ENCODE measurements around the gene NUB1. TPM values are rescaled to one million over a fixed set of nuclear protein-coding genes. Genes with fewer than 3 reads are reported as not detected.

The NUB1 gene
- total RNA-seq, 1 donor from 2014 or later, result 41.6 TPM

- Histone ChIP-seq H3K79me2 (ENCODE audit: insufficient read depth, low read length) (no peaks in the 10 kb centered on the region), H3K4me1 (ENCODE audit: insufficient read depth, low read length) (peaks cover 3% of the 10 kb centered on the region), H3K9ac (ENCODE audit: low read length) (no peak overlapping the region), H3K36me3 (ENCODE audit: insufficient read depth, low read length) (no peaks in the 10 kb centered on the region), H3K27me3 (ENCODE audit: insufficient read depth, low read length) (peaks cover 21% of the 10 kb centered on the region), H3K4me2 (ENCODE audit: low read length) (no peak overlapping the region), H3K9me3 (ENCODE audit: insufficient read depth, low read depth, low read length) (no peaks in the 10 kb centered on the region), H3K4me3 (ENCODE audit: insufficient read depth, low read depth, low read length) (no peak overlapping the region), H2AFZ (ENCODE audit: low read depth, low read length) (no peak overlapping the region), H4K20me1 (ENCODE audit: insufficient read depth, low read length) (no peaks in the 10 kb centered on the region), H3K27ac (ENCODE audit: low read depth, low read length) (no peak overlapping the region)
- Mint-ChIP-seq H3K9me3 (ENCODE audit: unreplicated experiment) (no peaks in the 10 kb centered on the region), H3K36me3 (ENCODE audit: low read depth, unreplicated experiment) (peaks cover 26% of the 10 kb centered on the region), H3K27ac (ENCODE audit: unreplicated experiment) (no peak overlapping the region), H3K4me1 (ENCODE audit: low read depth, unreplicated experiment) (no peaks in the 10 kb centered on the region), H3K27me3 (ENCODE audit: low read depth, unreplicated experiment) (peaks cover 31% of the 10 kb centered on the region), H3K4me3 (ENCODE audit: unreplicated experiment) (no peak overlapping the region)
- FAIRE-seq, result no peak
- no peak for TF ChIP-seq EZH2 (IDR thresholded peaks at IDR 0.05; ENCODE audit: insufficient read depth, low read length)
- TF ChIP-seq, protein P1, sequence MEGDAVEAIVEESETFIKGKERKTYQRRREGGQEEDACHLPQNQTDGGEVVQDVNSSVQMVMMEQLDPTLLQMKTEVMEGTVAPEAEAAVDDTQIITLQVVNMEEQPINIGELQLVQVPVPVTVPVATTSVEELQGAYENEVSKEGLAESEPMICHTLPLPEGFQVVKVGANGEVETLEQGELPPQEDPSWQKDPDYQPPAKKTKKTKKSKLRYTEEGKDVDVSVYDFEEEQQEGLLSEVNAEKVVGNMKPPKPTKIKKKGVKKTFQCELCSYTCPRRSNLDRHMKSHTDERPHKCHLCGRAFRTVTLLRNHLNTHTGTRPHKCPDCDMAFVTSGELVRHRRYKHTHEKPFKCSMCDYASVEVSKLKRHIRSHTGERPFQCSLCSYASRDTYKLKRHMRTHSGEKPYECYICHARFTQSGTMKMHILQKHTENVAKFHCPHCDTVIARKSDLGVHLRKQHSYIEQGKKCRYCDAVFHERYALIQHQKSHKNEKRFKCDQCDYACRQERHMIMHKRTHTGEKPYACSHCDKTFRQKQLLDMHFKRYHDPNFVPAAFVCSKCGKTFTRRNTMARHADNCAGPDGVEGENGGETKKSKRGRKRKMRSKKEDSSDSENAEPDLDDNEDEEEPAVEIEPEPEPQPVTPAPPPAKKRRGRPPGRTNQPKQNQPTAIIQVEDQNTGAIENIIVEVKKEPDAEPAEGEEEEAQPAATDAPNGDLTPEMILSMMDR (IDR thresholded peaks at IDR 0.05; ENCODE audit: insufficient read depth, low read depth, low read length), result no peak
- no peak for DNase-seq (ENCODE audit: low read depth)
Observed at GRCh38 chr7:151378496-151379192, 37.0 kb downstream of the NUB1 start.

GRCh38 chr7:151379193-151379520, 37.5 kb downstream of the NUB1 start:
- peaks cover 27% of the 10 kb centered on the region for H3K27me3 ChIP-seq (ENCODE audit: insufficient read depth, low read length)
- no peak overlapping the region for H3K27ac ChIP-seq (ENCODE audit: low read depth, low read length)
- DNase-seq (ENCODE audit: low read depth) (no peak), FAIRE-seq (no peak)
- TF ChIP-seq EZH2 (IDR thresholded peaks at IDR 0.05; ENCODE audit: insufficient read depth, low read length), result no peak
- TF ChIP-seq, protein P1 (IDR thresholded peaks at IDR 0.05; ENCODE audit: insufficient read depth, low read depth, low read length), result no peak
- no peak overlapping the region for H3K9ac ChIP-seq (ENCODE audit: low read length)
- Mint-ChIP-seq H3K27ac (ENCODE audit: unreplicated experiment) (no peak overlapping the region), H3K9me3 (ENCODE audit: unreplicated experiment) (no peaks in the 10 kb centered on the region), H3K36me3 (ENCODE audit: low read depth, unreplicated experiment) (peaks cover 24% of the 10 kb centered on the region), H3K4me3 (ENCODE audit: unreplicated experiment) (no peak overlapping the region), H3K4me1 (ENCODE audit: low read depth, unreplicated experiment) (no peaks in the 10 kb centered on the region), H3K27me3 (ENCODE audit: low read depth, unreplicated experiment) (peaks cover 36% of the 10 kb centered on the region)
- H3K4me2 ChIP-seq (ENCODE audit: low read length), result no peak overlapping the region
- H3K4me3 ChIP-seq (ENCODE audit: insufficient read depth, low read depth, low read length), result no peak overlapping the region
- no peaks in the 10 kb centered on the region for H3K79me2 ChIP-seq (ENCODE audit: insufficient read depth, low read length)
- peaks cover 3% of the 10 kb centered on the region for H3K4me1 ChIP-seq (ENCODE audit: insufficient read depth, low read length)
- no peak overlapping the region for H2AFZ ChIP-seq (ENCODE audit: low read depth, low read length)
- peaks cover 4% of the 10 kb centered on the region for H4K20me1 ChIP-seq (ENCODE audit: insufficient read depth, low read length)
- H3K36me3 ChIP-seq (ENCODE audit: insufficient read depth, low read length), result no peaks in the 10 kb centered on the region
- H3K9me3 ChIP-seq (ENCODE audit: insufficient read depth, low read depth, low read length), result no peaks in the 10 kb centered on the region

DNA sequence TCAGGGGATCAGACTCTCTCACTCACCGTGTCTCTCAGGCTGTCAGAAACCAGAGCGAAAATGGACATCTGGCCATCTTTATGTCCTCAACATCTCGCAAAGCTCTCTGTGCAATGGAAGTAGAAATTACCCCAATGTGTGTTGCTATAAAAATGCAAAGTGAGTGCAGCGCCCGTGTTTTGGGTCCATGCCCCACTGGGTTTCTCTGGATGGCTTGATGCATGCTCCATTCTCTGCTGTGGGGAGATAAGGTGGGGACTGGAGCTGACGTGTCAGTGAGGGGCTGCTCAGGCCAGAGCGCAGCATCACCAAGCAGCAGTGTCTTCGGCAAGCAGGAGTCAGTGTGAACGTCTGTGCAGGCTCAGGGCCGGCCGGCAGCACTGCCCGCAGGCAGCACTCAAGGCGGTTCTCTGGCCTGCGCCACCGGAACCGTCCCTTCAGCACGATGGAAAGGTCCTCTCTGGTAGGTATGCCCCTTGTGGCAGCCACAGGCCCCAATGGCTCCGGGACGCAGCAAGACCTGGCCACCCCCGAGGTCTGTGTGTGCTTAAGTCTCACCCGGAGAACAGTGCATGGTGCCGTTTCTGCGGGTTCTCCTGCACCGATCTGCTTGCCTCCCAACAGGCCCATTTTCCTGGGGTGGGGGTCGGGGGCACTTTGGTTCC, 38.1 kb downstream of the NUB1 start:
- Mint-ChIP-seq H3K27me3 (ENCODE audit: low read depth, unreplicated experiment) (peaks cover 41% of the 10 kb centered on the region), H3K4me3 (ENCODE audit: unreplicated experiment) (no peak overlapping the region), H3K4me1 (ENCODE audit: low read depth, unreplicated experiment) (no peaks in the 10 kb centered on the region), H3K27ac (ENCODE audit: unreplicated experiment) (no peak overlapping the region), H3K9me3 (ENCODE audit: unreplicated experiment) (peaks cover 3% of the 10 kb centered on the region), H3K36me3 (ENCODE audit: low read depth, unreplicated experiment) (peaks cover 24% of the 10 kb centered on the region)
- Histone ChIP-seq H3K27ac (ENCODE audit: low read depth, low read length) (no peak overlapping the region), H3K79me2 (ENCODE audit: insufficient read depth, low read length) (no peaks in the 10 kb centered on the region), H3K4me2 (ENCODE audit: low read length) (no peak overlapping the region), H3K36me3 (ENCODE audit: insufficient read depth, low read length) (no peaks in the 10 kb centered on the region), H4K20me1 (ENCODE audit: insufficient read depth, low read length) (peaks cover 4% of the 10 kb centered on the region), H3K4me3 (ENCODE audit: insufficient read depth, low read depth, low read length) (no peak overlapping the region), H3K4me1 (ENCODE audit: insufficient read depth, low read length) (peaks cover 3% of the 10 kb centered on the region), H2AFZ (ENCODE audit: low read depth, low read length) (no peak overlapping the region), H3K9me3 (ENCODE audit: insufficient read depth, low read depth, low read length) (no peaks in the 10 kb centered on the region), H3K9ac (ENCODE audit: low read length) (no peak overlapping the region), H3K27me3 (ENCODE audit: insufficient read depth, low read length) (peaks cover 32% of the 10 kb centered on the region)
- DNase-seq (ENCODE audit: low read depth) (no peak), FAIRE-seq (no peak)
- TF ChIP-seq, protein P1 (IDR thresholded peaks at IDR 0.05; ENCODE audit: insufficient read depth, low read depth, low read length), result no peak
- no peak for TF ChIP-seq EZH2 (IDR thresholded peaks at IDR 0.05; ENCODE audit: insufficient read depth, low read length)

All from astrocyte (in vitro differentiated cells and primary cell).